OCI-LY3 (cell line): Measurements from ENCODE around the gene CMC2.

ENCODE experiments used
- H2AFZ ChIP-seq: fragments of 200-600, 300-600 bp; shearing (Covaris generic); 2 replicates; pipeline ENCODE4 v1.6.0; 2014; ENCODE audit warnings: antibody characterized with exemption, low read depth, low read length
- H3K27ac ChIP-seq: fragments of 200-600, 300-600 bp; sonication (generic); 2 replicates; pipeline ENCODE4 v1.5.1; 2014; ENCODE audit warnings: mild to moderate bottlenecking, low read length, moderate library complexity, mixed read lengths
- H3K27me3 ChIP-seq: fragments of 200-600, 300-600 bp; sonication (generic); 2 replicates; pipeline ENCODE4 v1.6.1; 2014; ENCODE audit warnings: low read depth, low read length, mixed read lengths
- H3K36me3 ChIP-seq: fragments of 200-600, 300-600 bp; sonication (generic); replicated peaks from 2 replicates; pipeline ENCODE3; 2014; ENCODE audit warnings: low read depth, low read length, mixed read lengths
- H3K4me1 ChIP-seq: fragments of 300-600, 200-600 bp; sonication (generic); 2 replicates; pipeline ENCODE4 v1.6.1; 2014; ENCODE audit warnings: low read length, mixed read lengths
- H3K4me2 ChIP-seq: fragments of 200-600, 300-600 bp; sonication (generic); 2 replicates; pipeline ENCODE4 v1.6.1; 2014; ENCODE audit warnings: low read length, mixed read lengths
- H3K4me3 ChIP-seq: fragments of 300-600, 200-600 bp; sonication (generic); 2 replicates; pipeline ENCODE4 v1.5.1; 2014; ENCODE audit warnings: antibody characterized with exemption, mild to moderate bottlenecking, low read length, moderate library complexity
- H3K79me2 ChIP-seq: fragments of 300-600, 200-600 bp; shearing (Covaris generic); 2 replicates; pipeline ENCODE4 v1.6.1; 2014; ENCODE audit warnings: mild to moderate bottlenecking, low read length, mixed read lengths
- H3K9ac ChIP-seq: fragments of 300-600, 200-600 bp; shearing (Covaris generic); 2 replicates; pipeline ENCODE4 v1.6.0; 2014; ENCODE audit warnings: mild to moderate bottlenecking, low read length, moderate library complexity
- H3K9me3 ChIP-seq: fragments of 200-600, 300-600 bp; shearing (Covaris generic); 2 replicates; pipeline ENCODE4 v1.6.1; 2014; ENCODE audit warnings: low read length, mixed read lengths; ENCODE audit not compliant: insufficient read depth
- H4K20me1 ChIP-seq: fragments of 200-600, 300-600 bp; sonication (generic); 2 replicates; pipeline ENCODE4 v1.6.1; 2016; ENCODE audit warnings: low read length, mixed read lengths; ENCODE audit not compliant: insufficient read depth
- EZH2phosphoT487 ChIP-seq: fragments of 200-600 bp; shearing (Covaris generic); IDR thresholded peaks from 2 replicates; pipeline ENCODE4 v1.6.1; 2018; ENCODE audit warnings: antibody characterized with exemption, mixed run types, low read depth
- TF ChIP-seq, protein P1 (sequence below): fragments of 200-600, 300-600 bp; sonication (generic); IDR thresholded peaks from 2 replicates; pipeline ENCODE4 v1.5.1; 2014; ENCODE audit warnings: antibody characterized with exemption, low read length, low read depth

Gene CMC2

GRCh38 chr16:80992676-80993293, 13.9 kb downstream of the CMC2 start:
- H3K4me3 ChIP-seq: no peak overlapping the region
- H3K36me3 ChIP-seq: peaks cover 9% of the 10 kb centered on the region
- H3K9me3 ChIP-seq: no peaks in the 10 kb centered on the region
- no peak overlapping the region for H3K9ac ChIP-seq
- H4K20me1 ChIP-seq: peaks cover 10% of the 10 kb centered on the region; the same call in 1 of the 2 replicates
- H3K4me1 ChIP-seq: peaks cover 13% of the 10 kb centered on the region
- no peak overlapping the region for H3K27ac ChIP-seq
- H3K79me2 ChIP-seq: peaks cover 58% of the 10 kb centered on the region
- TF ChIP-seq EZH2phosphoT487: no peak
- TF ChIP-seq, protein P1, sequence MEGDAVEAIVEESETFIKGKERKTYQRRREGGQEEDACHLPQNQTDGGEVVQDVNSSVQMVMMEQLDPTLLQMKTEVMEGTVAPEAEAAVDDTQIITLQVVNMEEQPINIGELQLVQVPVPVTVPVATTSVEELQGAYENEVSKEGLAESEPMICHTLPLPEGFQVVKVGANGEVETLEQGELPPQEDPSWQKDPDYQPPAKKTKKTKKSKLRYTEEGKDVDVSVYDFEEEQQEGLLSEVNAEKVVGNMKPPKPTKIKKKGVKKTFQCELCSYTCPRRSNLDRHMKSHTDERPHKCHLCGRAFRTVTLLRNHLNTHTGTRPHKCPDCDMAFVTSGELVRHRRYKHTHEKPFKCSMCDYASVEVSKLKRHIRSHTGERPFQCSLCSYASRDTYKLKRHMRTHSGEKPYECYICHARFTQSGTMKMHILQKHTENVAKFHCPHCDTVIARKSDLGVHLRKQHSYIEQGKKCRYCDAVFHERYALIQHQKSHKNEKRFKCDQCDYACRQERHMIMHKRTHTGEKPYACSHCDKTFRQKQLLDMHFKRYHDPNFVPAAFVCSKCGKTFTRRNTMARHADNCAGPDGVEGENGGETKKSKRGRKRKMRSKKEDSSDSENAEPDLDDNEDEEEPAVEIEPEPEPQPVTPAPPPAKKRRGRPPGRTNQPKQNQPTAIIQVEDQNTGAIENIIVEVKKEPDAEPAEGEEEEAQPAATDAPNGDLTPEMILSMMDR: no peak
- no peak overlapping the region for H2AFZ ChIP-seq
- no peaks in the 10 kb centered on the region for H3K27me3 ChIP-seq
- no peak overlapping the region for H3K4me2 ChIP-seq

GRCh38 chr16:80991792-80992430, 14.8 kb downstream of the CMC2 start:
- no peaks in the 10 kb centered on the region for H3K27me3 ChIP-seq
- H3K4me3 ChIP-seq: no peak overlapping the region
- peaks cover 9% of the 10 kb centered on the region for H3K36me3 ChIP-seq
- no peak overlapping the region for H2AFZ ChIP-seq
- peaks cover 10% of the 10 kb centered on the region; the same call in 1 of the 2 replicates for H4K20me1 ChIP-seq
- H3K27ac ChIP-seq: no peak overlapping the region
- no peak overlapping the region for H3K4me2 ChIP-seq
- H3K9me3 ChIP-seq: no peaks in the 10 kb centered on the region
- TF ChIP-seq, protein P1: no peak
- TF ChIP-seq EZH2phosphoT487: no peak
- no peak overlapping the region for H3K9ac ChIP-seq
- peaks cover 4% of the 10 kb centered on the region for H3K4me1 ChIP-seq
- peaks cover 50% of the 10 kb centered on the region for H3K79me2 ChIP-seq

GRCh38 chr16:80990978-80991377, 15.7 kb downstream of the CMC2 start:
- Histone ChIP-seq H3K9me3 (no peaks in the 10 kb centered on the region), H3K4me3 (no peak overlapping the region), H3K4me1 (no peaks in the 10 kb centered on the region), H4K20me1 (peaks cover 15% of the 10 kb centered on the region; the same call in 1 of the 2 replicates), H2AFZ (no peak overlapping the region), H3K27ac (no peak overlapping the region), H3K36me3 (peaks cover 9% of the 10 kb centered on the region), H3K4me2 (no peak overlapping the region), H3K27me3 (no peaks in the 10 kb centered on the region), H3K79me2 (peaks cover 43% of the 10 kb centered on the region), H3K9ac (no peak overlapping the region)
- TF ChIP-seq EZH2phosphoT487: no peak
- TF ChIP-seq, protein P1: no peak

GRCh38 chr16:80990577-80990976, 16.1 kb downstream of the CMC2 start:
- Histone ChIP-seq H3K27me3 (no peaks in the 10 kb centered on the region), H3K9me3 (no peaks in the 10 kb centered on the region), H3K79me2 (peaks cover 39% of the 10 kb centered on the region), H2AFZ (no peak overlapping the region), H3K4me3 (no peak overlapping the region), H3K36me3 (peaks cover 9% of the 10 kb centered on the region), H3K4me1 (no peaks in the 10 kb centered on the region), H3K9ac (no peak overlapping the region), H3K27ac (no peak overlapping the region), H3K4me2 (no peak overlapping the region), H4K20me1 (peaks cover 15% of the 10 kb centered on the region; the same call in 1 of the 2 replicates)
- TF ChIP-seq, protein P1: no peak
- TF ChIP-seq EZH2phosphoT487: no peak
